ENCODE data around the gene SHFL.

The SHFL gene

DNA sequence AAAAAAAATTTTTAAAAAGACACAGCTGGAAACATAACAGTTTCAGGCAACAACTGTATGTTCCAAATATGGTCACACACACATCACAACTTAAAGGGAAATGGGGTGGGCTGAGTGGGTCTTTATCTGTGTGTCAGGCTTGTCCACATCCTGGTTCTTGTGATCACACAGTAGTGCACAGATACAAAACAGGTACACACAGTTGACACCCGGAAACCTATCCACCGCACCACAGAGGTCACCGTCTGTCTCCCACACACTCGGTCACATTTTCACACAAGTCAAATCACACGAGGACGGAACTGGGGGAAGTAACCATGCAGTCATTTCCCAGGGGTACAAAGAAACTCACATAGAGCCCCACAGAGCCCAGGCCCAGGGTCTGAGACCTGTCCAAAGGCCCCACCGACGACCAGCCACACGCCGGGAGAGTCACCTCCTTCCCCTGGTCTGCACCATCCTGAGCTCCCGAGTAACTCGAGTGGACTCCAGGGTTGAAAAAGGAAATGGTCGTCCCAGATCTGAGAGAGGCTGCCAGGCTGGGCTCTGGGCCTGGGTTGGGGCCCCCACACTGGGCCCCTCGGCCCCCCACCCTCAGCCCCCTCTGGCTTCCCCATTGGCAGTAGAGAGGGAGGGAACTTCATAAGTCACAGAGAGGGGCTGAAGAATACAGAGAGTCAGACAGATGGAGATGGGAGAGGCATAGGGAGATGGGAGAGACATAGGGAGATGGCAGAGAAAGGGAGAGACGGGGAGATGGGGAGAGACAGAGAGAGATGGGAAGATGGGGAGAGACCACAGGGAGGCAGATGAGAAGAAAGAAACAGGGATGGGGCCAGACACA, 18.8 kb downstream of the SHFL start:
- peaks cover 19% of the 10 kb centered on the region for H3K4me1 Mint-ChIP-seq
- H3K27me3 Mint-ChIP-seq (ENCODE audit: low read depth): peaks cover 3% of the 10 kb centered on the region

GRCh38 chr19:10105509-10106099, 19.5 kb downstream of the SHFL start:
- Mint-ChIP-seq H3K9me3 (no peaks in the 10 kb centered on the region), H3K4me3 (peak overlapping the region; percentile 91 to 94 (median 93)), H3K27ac (peak overlapping the region; percentile 95 to 99 (median 99)), H3K4me1 (peaks cover 19% of the 10 kb centered on the region), H3K27me3 (ENCODE audit: low read depth) (peaks cover 3% of the 10 kb centered on the region), H3K36me3 (ENCODE audit: low read depth) (peaks cover 18% of the 10 kb centered on the region)
- no peak for TF ChIP-seq CTCF (IDR thresholded peaks at IDR 0.05; ENCODE audit: unreplicated experiment in 3 of 3)

More for the DNA sequence above, 18.8 kb downstream of the SHFL start:
- Mint-ChIP-seq H3K27ac (peak overlapping the region; percentile 95 to 99 (median 99)), H3K36me3 (ENCODE audit: low read depth) (peaks cover 14% of the 10 kb centered on the region), H3K4me3 (peak overlapping the region; percentile 91 to 94 (median 93)), H3K9me3 (no peaks in the 10 kb centered on the region)
- no peak for TF ChIP-seq CTCF (IDR thresholded peaks at IDR 0.05; ENCODE audit: unreplicated experiment in 3 of 3)

DNA sequence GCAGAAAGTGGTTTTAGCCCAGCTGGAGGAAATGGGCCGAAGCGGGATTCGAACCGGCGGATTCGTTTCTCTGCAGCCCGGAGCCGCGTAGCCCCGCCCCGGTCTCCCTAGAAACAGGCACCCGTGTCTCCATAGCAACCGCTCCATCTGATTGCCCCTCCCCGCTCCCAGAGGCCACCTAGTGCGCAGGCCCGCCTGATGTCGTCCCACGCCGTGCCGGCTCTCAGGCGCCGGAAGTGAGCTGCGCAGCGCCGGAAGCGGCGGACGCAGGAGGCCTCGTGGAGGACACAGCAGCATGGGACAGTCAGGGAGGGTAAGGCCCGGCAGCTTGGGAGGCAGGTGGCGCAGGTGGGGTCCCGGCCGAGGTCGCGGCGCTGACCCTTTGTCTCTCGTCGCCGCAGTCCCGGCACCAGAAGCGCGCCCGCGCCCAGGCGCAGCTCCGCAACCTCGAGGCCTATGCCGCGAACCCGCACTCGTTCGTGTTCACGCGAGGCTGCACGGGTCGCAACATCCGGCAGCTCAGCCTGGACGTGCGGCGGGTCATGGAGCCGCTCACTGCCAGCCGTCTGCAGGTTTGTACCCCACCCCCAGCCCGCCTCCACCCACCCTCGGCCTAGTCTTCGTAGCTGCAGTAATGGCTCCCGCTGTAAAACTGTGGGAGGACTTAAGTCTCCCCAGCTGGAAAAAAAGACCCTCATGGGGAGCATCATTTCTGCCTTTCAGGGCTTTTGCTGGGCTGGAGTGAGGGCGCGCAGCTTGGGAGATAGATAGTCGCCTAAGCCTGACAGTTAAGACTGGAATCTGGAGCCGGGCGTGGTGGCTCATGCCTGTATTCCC, 20.2 kb downstream of the SHFL start, which contains the start of gene PPAN:
Gene PPAN (plus strand): TSS at position 263 of the 837 bp plus-strand sequence. CDS start 33 bp downstream, at position 296.
- Mint-ChIP-seq H3K9me3 (no peaks in the 10 kb centered on the region), H3K36me3 (ENCODE audit: low read depth) (peaks cover 21% of the 10 kb centered on the region), H3K27me3 (ENCODE audit: low read depth) (peaks cover 3% of the 10 kb centered on the region), H3K27ac (peak within 1 kb of the TSS; percentile 95 to 99 (median 99)), H3K4me3 (peak within 1 kb of the TSS; percentile 91 to 94 (median 93)), H3K4me1 (peaks cover 19% of the 10 kb centered on the region)
- TF ChIP-seq CTCF (IDR thresholded peaks at IDR 0.05; ENCODE audit: unreplicated experiment in 3 of 3): no peak

DNA sequence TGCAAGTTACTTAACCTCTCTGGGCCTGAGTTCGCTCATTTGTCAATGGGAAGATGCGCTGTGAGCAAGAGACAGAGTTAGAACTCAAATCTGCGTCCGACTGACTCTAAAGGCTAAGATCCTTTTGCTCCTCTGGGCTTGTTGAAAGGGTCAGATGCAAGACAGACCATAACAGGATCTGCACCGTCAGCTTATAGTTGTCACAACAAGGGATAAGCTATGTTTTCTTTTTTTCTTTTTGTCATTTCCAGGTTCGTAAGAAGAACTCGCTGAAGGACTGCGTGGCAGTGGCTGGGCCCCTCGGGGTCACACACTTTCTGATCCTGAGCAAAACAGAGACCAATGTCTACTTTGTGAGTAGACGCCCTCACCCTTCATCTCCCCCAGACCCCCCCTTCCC, 21.1 kb downstream of the SHFL start:
- peaks cover 25% of the 10 kb centered on the region for H3K36me3 Mint-ChIP-seq (ENCODE audit: low read depth)
- no peaks in the 10 kb centered on the region for H3K9me3 Mint-ChIP-seq
- H3K27ac Mint-ChIP-seq: peak overlapping the region; percentile 28 to 71 (median 36)
- peak overlapping the region; percentile 91 to 94 (median 93) for H3K4me3 Mint-ChIP-seq
- peaks cover 3% of the 10 kb centered on the region for H3K27me3 Mint-ChIP-seq (ENCODE audit: low read depth)
- peaks cover 19% of the 10 kb centered on the region for H3K4me1 Mint-ChIP-seq
- no peak for TF ChIP-seq CTCF (IDR thresholded peaks at IDR 0.05; ENCODE audit: unreplicated experiment in 3 of 3)

DNA sequence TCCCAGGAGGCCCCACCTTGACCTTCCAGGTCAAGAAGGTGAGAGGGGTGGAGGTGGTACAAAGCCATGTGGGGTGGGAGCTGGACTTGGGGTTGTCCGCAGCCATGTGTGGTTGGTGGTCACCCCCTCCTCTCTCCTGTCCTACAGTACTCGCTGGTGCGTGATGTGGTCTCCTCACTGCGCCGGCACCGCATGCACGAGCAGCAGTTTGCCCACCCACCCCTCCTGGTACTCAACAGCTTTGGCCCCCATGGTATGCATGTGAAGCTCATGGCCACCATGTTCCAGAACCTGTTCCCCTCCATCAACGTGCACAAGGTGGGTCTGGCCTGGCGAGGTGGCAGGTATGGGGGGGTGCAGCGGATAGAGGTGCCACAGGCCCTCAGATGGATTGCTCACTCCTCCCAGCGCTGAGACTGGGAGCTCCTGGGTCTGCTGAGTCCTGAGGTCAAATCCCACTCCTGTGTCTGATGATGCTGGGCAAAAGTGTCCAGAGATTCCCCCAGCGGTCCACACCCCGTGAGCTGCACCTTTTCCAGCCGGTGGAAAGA, 21.8 kb downstream of the SHFL start:
- peak overlapping the region; percentile 91 to 94 (median 93) for H3K4me3 Mint-ChIP-seq
- no peak for TF ChIP-seq CTCF (IDR thresholded peaks at IDR 0.05; ENCODE audit: unreplicated experiment in 3 of 3)
- peaks cover 19% of the 10 kb centered on the region for H3K4me1 Mint-ChIP-seq

More for the DNA sequence above, 21.8 kb downstream of the SHFL start:
- Mint-ChIP-seq H3K36me3 (ENCODE audit: low read depth) (peaks cover 25% of the 10 kb centered on the region), H3K27me3 (ENCODE audit: low read depth) (peaks cover 3% of the 10 kb centered on the region), H3K9me3 (no peaks in the 10 kb centered on the region), H3K27ac (no peak overlapping the region)

Measured in nephron (organoid).